ENCODE results near the gene LRRIQ1. TPM values are rescaled to one million over a fixed set of nuclear protein-coding genes. Genes with fewer than 3 reads are reported as not detected.

The LRRIQ1 gene
- total RNA-seq, 1 donor from 2014 or later, result 13.1 TPM

DNA sequence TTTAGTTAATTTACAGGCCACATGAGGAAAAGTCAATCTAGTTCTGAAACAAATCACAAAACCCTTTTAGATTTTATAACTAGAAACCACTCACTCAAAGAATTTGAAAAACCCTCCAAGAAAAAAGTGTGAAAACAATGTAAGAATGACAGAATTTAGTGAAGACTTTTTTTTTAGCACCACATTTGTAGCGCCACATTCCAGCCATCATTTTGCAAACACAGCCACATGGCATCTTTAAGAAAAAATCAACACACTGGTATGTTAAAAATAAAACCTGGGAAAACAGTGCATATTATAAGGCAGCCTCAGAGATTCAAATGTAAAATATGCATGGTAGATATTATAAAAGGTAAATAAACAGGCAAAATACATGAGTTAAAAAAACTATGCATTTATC is 221.5 kb downstream of the LRRIQ1 start:
- Mint-ChIP-seq H3K27me3 (no peaks in the 10 kb centered on the region), H3K4me1 (ENCODE audit: low read depth) (no peaks in the 10 kb centered on the region), H3K27ac (no peak overlapping the region), H3K9me3 (ENCODE audit: low read depth) (no peaks in the 10 kb centered on the region), H3K36me3 (ENCODE audit: insufficient read depth) (no peaks in the 10 kb centered on the region), H3K4me3 (ENCODE audit: low read depth) (no peak overlapping the region)
- TF ChIP-seq, protein P1, sequence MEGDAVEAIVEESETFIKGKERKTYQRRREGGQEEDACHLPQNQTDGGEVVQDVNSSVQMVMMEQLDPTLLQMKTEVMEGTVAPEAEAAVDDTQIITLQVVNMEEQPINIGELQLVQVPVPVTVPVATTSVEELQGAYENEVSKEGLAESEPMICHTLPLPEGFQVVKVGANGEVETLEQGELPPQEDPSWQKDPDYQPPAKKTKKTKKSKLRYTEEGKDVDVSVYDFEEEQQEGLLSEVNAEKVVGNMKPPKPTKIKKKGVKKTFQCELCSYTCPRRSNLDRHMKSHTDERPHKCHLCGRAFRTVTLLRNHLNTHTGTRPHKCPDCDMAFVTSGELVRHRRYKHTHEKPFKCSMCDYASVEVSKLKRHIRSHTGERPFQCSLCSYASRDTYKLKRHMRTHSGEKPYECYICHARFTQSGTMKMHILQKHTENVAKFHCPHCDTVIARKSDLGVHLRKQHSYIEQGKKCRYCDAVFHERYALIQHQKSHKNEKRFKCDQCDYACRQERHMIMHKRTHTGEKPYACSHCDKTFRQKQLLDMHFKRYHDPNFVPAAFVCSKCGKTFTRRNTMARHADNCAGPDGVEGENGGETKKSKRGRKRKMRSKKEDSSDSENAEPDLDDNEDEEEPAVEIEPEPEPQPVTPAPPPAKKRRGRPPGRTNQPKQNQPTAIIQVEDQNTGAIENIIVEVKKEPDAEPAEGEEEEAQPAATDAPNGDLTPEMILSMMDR (IDR thresholded peaks at IDR 0.05; ENCODE audit: unreplicated experiment), result no peak
- DNase-seq (ENCODE audit: low spot score, unreplicated experiment), result no peak

DNA sequence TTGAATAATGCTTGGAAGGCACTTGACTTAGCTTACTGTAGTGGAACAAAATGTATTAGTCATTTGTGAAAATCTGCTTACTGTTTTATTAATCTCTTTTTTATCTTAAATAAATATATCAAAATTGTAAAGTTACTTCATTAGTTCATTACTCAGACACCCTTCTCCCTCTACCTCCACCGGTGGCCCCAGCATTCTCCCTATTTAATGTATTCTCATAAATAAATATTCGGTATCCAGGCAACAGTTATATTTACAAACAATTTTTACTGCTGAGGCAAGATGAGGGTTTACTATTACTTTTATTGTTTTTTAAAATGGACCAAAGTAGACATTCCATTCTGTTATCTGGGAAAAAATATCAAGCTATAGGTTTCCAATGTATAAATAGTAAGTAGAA is 224.3 kb downstream of the LRRIQ1 start:
- no peak overlapping the region for H3K4me3 Mint-ChIP-seq (ENCODE audit: low read depth)
- TF ChIP-seq, protein P1 (IDR thresholded peaks at IDR 0.05; ENCODE audit: unreplicated experiment), result no peak
- H3K27me3 Mint-ChIP-seq, result no peaks in the 10 kb centered on the region
- H3K4me1 Mint-ChIP-seq (ENCODE audit: low read depth), result no peaks in the 10 kb centered on the region
- no peak overlapping the region for H3K27ac Mint-ChIP-seq
- no peaks in the 10 kb centered on the region for H3K36me3 Mint-ChIP-seq (ENCODE audit: insufficient read depth)
- no peaks in the 10 kb centered on the region for H3K9me3 Mint-ChIP-seq (ENCODE audit: low read depth)
- no peak for DNase-seq (ENCODE audit: low spot score, unreplicated experiment)

DNA sequence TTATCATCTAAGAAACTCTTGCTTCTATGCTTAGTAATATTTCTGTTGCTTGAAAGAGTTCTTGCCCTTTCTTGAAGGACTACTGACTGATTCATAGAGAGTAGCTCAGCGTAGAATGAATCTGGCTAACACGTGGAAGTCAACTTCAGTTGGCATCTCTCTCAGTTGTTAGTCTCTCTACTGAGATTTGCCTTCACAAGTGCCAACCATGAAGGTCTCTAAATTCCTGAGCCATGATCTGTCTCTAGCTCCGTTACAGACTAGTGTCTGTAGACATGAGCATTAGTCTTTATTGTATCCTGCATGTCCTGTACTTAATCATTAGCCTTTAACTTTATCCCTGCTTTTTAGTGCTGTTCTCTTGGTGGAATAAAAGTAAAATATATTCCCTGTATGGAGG is 224.7 kb downstream of the LRRIQ1 start:
- Mint-ChIP-seq H3K9me3 (ENCODE audit: low read depth) (no peaks in the 10 kb centered on the region), H3K4me3 (ENCODE audit: low read depth) (no peak overlapping the region), H3K36me3 (ENCODE audit: insufficient read depth) (no peaks in the 10 kb centered on the region), H3K27me3 (no peaks in the 10 kb centered on the region), H3K4me1 (ENCODE audit: low read depth) (no peaks in the 10 kb centered on the region), H3K27ac (no peak overlapping the region)
- TF ChIP-seq, protein P1 (IDR thresholded peaks at IDR 0.05; ENCODE audit: unreplicated experiment), result no peak
- DNase-seq (ENCODE audit: low spot score, unreplicated experiment), result no peak

DNA sequence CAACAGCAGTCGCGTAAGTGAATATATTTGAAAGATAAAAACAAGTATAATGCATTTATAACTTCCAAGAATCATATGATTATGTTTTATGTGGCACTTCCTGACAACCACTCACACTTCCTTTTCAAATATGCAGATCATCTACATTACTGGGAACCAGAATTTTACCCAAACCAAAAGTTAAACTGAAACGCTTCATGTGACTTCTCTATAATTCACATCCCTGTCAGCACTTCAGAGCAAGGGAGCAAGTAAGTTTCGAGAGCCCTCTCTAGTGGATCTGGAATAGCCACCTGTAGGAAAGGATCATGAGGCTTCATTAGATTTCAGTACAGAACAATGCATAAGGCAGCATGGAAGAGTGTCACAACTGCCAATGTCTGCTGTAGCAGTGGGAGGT is 230.2 kb downstream of the LRRIQ1 start:
- no peaks in the 10 kb centered on the region for H3K4me1 Mint-ChIP-seq (ENCODE audit: low read depth)
- H3K36me3 Mint-ChIP-seq (ENCODE audit: insufficient read depth), result no peaks in the 10 kb centered on the region
- TF ChIP-seq, protein P1 (IDR thresholded peaks at IDR 0.05; ENCODE audit: unreplicated experiment), result no peak
- no peak for DNase-seq (ENCODE audit: low spot score, unreplicated experiment)
- H3K4me3 Mint-ChIP-seq (ENCODE audit: low read depth), result no peak overlapping the region
- no peak overlapping the region for H3K27ac Mint-ChIP-seq
- no peaks in the 10 kb centered on the region for H3K9me3 Mint-ChIP-seq (ENCODE audit: low read depth)
- peaks cover 3% of the 10 kb centered on the region for H3K27me3 Mint-ChIP-seq

DNA sequence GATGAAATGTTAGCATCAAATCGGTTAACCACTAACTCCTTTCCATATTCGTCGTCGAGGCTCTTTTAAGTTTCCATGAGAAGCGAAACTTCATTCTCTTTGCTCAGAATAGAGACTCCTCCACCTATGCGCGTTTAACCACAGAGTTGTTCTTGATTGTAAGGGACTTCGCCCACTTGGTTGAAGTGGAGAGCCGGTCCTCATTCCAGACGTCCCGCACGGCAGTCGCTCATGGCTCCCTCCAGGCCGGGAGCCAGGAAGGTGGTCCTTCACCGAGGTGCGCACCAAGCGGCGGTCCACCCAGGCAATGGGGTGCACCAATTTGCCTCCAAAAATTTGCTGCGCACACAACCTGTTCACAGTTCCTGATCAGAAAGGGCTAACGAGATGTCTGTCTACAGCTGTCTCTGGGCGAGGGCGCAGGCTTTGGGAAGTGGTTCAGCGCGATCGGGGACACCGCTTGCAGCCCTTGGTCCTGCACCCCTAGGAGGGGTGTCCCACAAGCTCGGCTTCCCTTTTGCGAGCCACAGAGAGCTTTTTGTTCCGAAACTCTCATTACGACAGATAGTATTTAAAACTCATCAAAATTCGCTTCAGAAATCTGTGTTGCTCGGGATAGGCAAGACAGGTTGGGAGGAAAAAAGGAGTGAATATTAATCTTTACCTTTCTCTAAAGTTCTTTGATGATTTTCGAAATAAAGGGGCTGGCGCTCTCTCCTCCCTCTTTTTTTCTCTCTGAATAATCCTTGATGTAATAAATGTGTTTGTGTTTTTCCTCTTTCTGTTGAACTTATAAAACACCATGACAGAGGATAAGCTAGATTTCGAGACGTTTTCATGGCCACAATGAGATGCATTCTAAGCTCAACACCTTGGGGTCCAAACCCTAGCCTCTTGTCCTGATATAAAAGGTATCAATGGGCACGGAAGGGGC is 237.5 kb downstream of the LRRIQ1 start:
- H3K27me3 Mint-ChIP-seq, result peaks cover 59% of the 10 kb centered on the region
- no peak overlapping the region for H3K4me3 Mint-ChIP-seq (ENCODE audit: low read depth)
- no peak overlapping the region for H3K27ac Mint-ChIP-seq
- TF ChIP-seq, protein P1 (IDR thresholded peaks at IDR 0.05; ENCODE audit: unreplicated experiment), result no peak
- DNase-seq (ENCODE audit: low spot score, unreplicated experiment), result no peak
- H3K36me3 Mint-ChIP-seq (ENCODE audit: insufficient read depth), result peaks cover 3% of the 10 kb centered on the region
- no peaks in the 10 kb centered on the region for H3K9me3 Mint-ChIP-seq (ENCODE audit: low read depth)
- H3K4me1 Mint-ChIP-seq (ENCODE audit: low read depth), result no peaks in the 10 kb centered on the region

All from progenitor cell of endocrine pancreas (in vitro differentiated cells).